Neutrophil (primary cell): ENCODE data around the gene RPTOR.

Source experiments
- H3K27ac ChIP-seq: fragments of 200-600 bp; sonication (generic); 2 replicates; pipeline ENCODE4 v1.5.1; 2016; ENCODE audit warnings: mild to moderate bottlenecking, moderate library complexity
- H3K27me3 ChIP-seq: fragments of 200-600 bp; sonication (generic); 2 replicates; pipeline ENCODE4 v1.6.0; 2016; ENCODE audit warnings: mild to moderate bottlenecking
- H3K36me3 ChIP-seq: fragments of 200-600 bp; sonication (generic); 2 replicates; pipeline ENCODE4 v1.5.1; 2017
- H3K4me1 ChIP-seq, 2 experiments: fragments of 200-600 bp in 1 of 2; sonication (generic) in 1 of 2; 1 replicate in 1 of 2; 2 replicates in 1 of 2; pipeline versions ENCODE4 v1.5.1 to v1.6.1; 2013 to 2016; ENCODE audit warnings: low read depth in 1 of 2, low read length in 1 of 2, mild to moderate bottlenecking in 1 of 2, moderate library complexity in 1 of 2; ENCODE audit not compliant: control insufficient read depth in 1 of 2, insufficient read depth in 1 of 2
- H3K4me3 ChIP-seq, 2 experiments: fragments of 200-600 bp in 1 of 2; sonication (generic) in 1 of 2; 1 replicate in 1 of 2; 2 replicates in 1 of 2; pipeline ENCODE4 v1.5.1; 2013 to 2016; ENCODE audit warnings: low read depth in 1 of 2, low read length in 1 of 2, mild to moderate bottlenecking in 1 of 2, moderate library complexity in 1 of 2
- H3K9me3 ChIP-seq: fragments of 200-600 bp; sonication (generic); 2 replicates; pipeline ENCODE4 v1.5.1; 2016
- CTCF ChIP-seq: fragments of 200-600 bp; sonication (generic); IDR thresholded peaks from 2 replicates; pipeline ENCODE4 v1.5.1; 2016; ENCODE audit warnings: antibody characterized with exemption

RPTOR gene

GRCh38 chr17:80632046-80632581 is 87.5 kb downstream of the RPTOR start:
- H3K4me1 ChIP-seq: no peaks in the 10 kb centered on the region
- no peaks in the 10 kb centered on the region for H3K27me3 ChIP-seq
- no peak for TF ChIP-seq CTCF
- no peak overlapping the region for H3K4me3 ChIP-seq
- H3K27ac ChIP-seq: no peak overlapping the region
- no peaks in the 10 kb centered on the region for H3K9me3 ChIP-seq
- no peaks in the 10 kb centered on the region for H3K36me3 ChIP-seq

GRCh38 chr17:80633207-80633606 is 88.6 kb downstream of the RPTOR start:
- H3K4me1 ChIP-seq: no peaks in the 10 kb centered on the region
- H3K27me3 ChIP-seq: no peaks in the 10 kb centered on the region
- H3K27ac ChIP-seq: no peak overlapping the region
- no peaks in the 10 kb centered on the region for H3K36me3 ChIP-seq
- no peaks in the 10 kb centered on the region for H3K9me3 ChIP-seq
- no peak overlapping the region for H3K4me3 ChIP-seq
- no peak for TF ChIP-seq CTCF

- Histone ChIP-seq H3K36me3 (no peaks in the 10 kb centered on the region), H3K9me3 (no peaks in the 10 kb centered on the region), H3K4me1 (no peaks in the 10 kb centered on the region), H3K4me3 (no peak overlapping the region), H3K27ac (no peak overlapping the region), H3K27me3 (no peaks in the 10 kb centered on the region)
- TF ChIP-seq CTCF: no peak
Observed at GRCh38 chr17:80633994-80634566, 89.4 kb downstream of the RPTOR start.

GRCh38 chr17:80636361-80637018 is 91.9 kb downstream of the RPTOR start:
- no peaks in the 10 kb centered on the region for H3K4me1 ChIP-seq
- no peak overlapping the region for H3K4me3 ChIP-seq
- TF ChIP-seq CTCF: no peak

GRCh38 chr17:80637048-80637781 is 92.6 kb downstream of the RPTOR start:
- Histone ChIP-seq H3K27me3 (no peaks in the 10 kb centered on the region), H3K9me3 (no peaks in the 10 kb centered on the region), H3K27ac (no peak overlapping the region), H3K4me3 (no peak overlapping the region), H3K36me3 (no peaks in the 10 kb centered on the region), H3K4me1 (no peaks in the 10 kb centered on the region)
- TF ChIP-seq CTCF: no peak

More at GRCh38 chr17:80636361-80637018, 91.9 kb downstream of the RPTOR start:
- Histone ChIP-seq H3K27me3 (no peaks in the 10 kb centered on the region), H3K27ac (no peak overlapping the region), H3K36me3 (no peaks in the 10 kb centered on the region), H3K9me3 (no peaks in the 10 kb centered on the region)
